Activated T-helper 1 cell treated with anti-CD3 and anti-CD28 coated beads, Interleukin-12 subunit alpha, Interleukin-12 subunit beta, Interleukin-2, Interleukin-4 antibody, amounts not matched to agents 30 ng/mL and 10 ng/mL and 1 ng/mL, durations not matched to agents 14 hours and 24 hours and 36 hours (primary cell): ENCODE data around the gene MPL. TPM values are rescaled to one million over a fixed set of nuclear protein-coding genes. Genes with fewer than 3 reads are reported as not detected.
"Not testable (repeated sequence)": the region's sequence is repeated elsewhere in the genome, so short reads cannot be mapped to it uniquely, and the experiment has no call there.

Source experiments
- DNase-seq: peaks from one replicate; pipeline ENCODE4 v3.0.0; 2021; ENCODE audit warnings: low spot score
- H3K27ac Mint-ChIP-seq: one replicate; pipeline ENCODE4 v1.8.0; 2021; ENCODE audit warnings: mild to moderate bottlenecking, mixed read lengths
- H3K27me3 Mint-ChIP-seq: one replicate; pipeline ENCODE4 v1.8.0; 2022; ENCODE audit warnings: mild to moderate bottlenecking, moderate library complexity, mixed read lengths; ENCODE audit not compliant: insufficient read depth
- H3K36me3 Mint-ChIP-seq: one replicate; pipeline ENCODE4 v1.8.0; 2021; ENCODE audit warnings: low read depth, mixed read lengths
- H3K4me1 Mint-ChIP-seq: one replicate; pipeline ENCODE4 v1.8.0; 2021; ENCODE audit warnings: low read depth, mixed read lengths
- H3K4me3 Mint-ChIP-seq: one replicate; pipeline ENCODE4 v1.8.0; 2021; ENCODE audit warnings: mild to moderate bottlenecking, moderate library complexity, mixed read lengths
- H3K9me3 Mint-ChIP-seq: one replicate; pipeline ENCODE4 v1.8.0; 2021; ENCODE audit warnings: mixed read lengths
- intact Hi-C: fragments of 100-400 bp; cut with micrococcal nuclease; formaldehyde crosslinking; loops from one replicate; pipeline ENCODE4 v1.15.1; 2024
- total RNA-seq: library from RNA; stranded (reverse); gene quantifications from 2 replicates; pipeline ENCODE4 v1.2.3, GENCODE V29; 2022

MPL gene
- total RNA-seq, 1 donor from 2014 or later, result not detected

DNA sequence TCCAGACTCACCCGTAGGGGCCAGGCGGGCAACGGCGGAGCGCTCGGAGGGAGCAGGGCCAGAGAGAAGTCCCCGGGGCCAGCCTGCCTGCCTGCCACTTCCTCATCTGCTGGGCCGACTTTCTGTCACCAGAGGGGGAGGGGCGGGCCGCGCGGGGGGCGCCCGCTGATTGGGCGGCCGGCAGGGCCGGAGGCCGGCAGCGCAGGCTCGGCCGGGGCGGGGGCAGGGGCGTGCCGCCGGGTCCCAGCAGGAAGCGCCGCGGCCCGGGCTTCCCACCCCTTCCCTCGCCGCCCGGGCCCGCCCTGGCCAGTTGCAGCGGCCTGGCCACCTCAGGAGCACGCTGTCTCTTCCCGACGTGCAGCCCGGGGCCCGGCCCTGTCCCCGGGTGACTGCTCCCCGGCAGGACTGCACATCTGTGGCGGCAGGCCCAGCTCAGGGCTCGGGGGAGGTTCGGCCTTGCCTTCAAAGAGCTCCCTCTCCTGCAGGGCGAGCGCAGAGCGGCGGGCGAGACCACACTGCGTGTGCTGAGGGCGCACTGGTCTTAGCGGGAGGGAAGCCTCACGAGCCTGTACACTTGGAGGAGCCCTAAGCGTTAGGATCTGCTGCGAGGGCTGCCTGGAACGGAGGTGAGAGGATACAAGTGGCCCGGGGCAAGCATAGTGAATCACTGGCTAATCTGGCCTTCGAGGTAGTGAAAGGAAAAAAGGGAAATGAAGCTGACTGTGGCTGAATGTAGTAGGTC is 30.5 kb downstream of the MPL start, which contains the start of gene ELOVL1:
Gene ELOVL1, minus strand, starts transcription at position 108 of the 742 bp plus-strand sequence. CDS start 2,402 bp downstream, outside the sequence.
- Mint-ChIP-seq H3K36me3 (peaks cover 33% of the 10 kb centered on the region), H3K4me3 (peak within 1 kb of the TSS; percentile 92), H3K9me3 (no peaks in the 10 kb centered on the region), H3K4me1 (peaks cover 43% of the 10 kb centered on the region), H3K27me3 (no peaks in the 10 kb centered on the region), H3K27ac (peak within 1 kb of the TSS; percentile 86)
- DNase-seq, result peak; percentile 85
- intact Hi-C loops, result loop anchor here (1.0 to 10.0 kb wide), 13 partner anchors 10 to 686 kb away; partner anchors contain the start of genes ATP6V0B, B4GALT2, CDC20 and CFAP57

DNA sequence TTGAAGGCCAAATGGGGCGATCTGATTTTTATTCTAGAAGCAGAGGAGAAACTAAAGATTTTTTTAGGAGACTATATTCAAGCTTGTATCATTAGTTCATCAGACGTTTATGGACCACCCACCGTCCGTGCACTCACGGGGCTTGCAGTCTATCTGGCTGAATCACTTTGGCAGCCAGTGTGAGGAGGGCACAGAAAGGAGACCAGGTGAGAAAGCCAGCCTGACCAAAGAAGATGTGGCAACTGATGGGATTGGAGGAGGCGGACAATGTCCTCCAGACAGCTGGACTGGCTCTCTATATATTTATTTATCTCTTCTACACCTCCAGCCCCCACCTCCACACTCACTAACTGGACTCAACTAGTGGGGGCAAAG is 31.0 kb downstream of the MPL start:
- H3K27ac Mint-ChIP-seq, result peak overlapping the region; percentile 85
- peak overlapping the region; percentile 88 for H3K4me3 Mint-ChIP-seq
- DNase-seq, result no peak

DNA sequence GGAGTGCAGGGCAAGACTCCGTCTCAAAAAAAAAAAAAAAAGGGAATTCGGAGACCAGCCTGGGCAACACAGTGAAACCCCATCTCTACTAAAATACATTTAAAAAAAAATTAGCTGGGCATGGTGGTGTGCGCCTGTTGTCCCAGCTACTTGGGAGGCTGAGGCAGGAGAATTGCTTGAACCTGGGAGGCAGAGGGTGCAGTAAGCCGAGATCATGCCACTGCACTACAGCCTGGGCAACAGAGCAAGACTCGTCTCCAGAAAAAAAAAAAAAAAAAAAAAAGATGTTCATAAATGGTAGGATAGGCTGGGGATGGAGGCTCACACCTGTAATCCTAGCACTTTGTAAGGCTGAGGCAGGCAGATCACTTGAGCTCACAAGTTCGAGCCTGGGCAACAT is 32.2 kb downstream of the MPL start:
- Mint-ChIP-seq H3K4me1 (peaks cover 30% of the 10 kb centered on the region), H3K4me3 (peak overlapping the region; percentile 16), H3K36me3 (peaks cover 17% of the 10 kb centered on the region)
- H3K27ac Mint-ChIP-seq, H3K9me3 Mint-ChIP-seq, DNase-seq, H3K27me3 Mint-ChIP-seq: not testable (repeated sequence)
- intact Hi-C loops, result loop anchor here (5.0 to 10.0 kb wide), 6 partner anchors 97 to 687 kb away; partner anchors contain the start of genes ATP6V0B, B4GALT2, DPH2 and ST3GAL3

More for the DNA sequence above, 31.0 kb downstream of the MPL start:
- Mint-ChIP-seq H3K27me3 (no peaks in the 10 kb centered on the region), H3K36me3 (peaks cover 27% of the 10 kb centered on the region), H3K9me3 (no peaks in the 10 kb centered on the region), H3K4me1 (peaks cover 39% of the 10 kb centered on the region)
- intact Hi-C loops, result loop anchor here (1.0 to 10.0 kb wide), 13 partner anchors 10 to 686 kb away; partner anchors contain the start of genes ATP6V0B, B4GALT2, CDC20 and CFAP57

DNA sequence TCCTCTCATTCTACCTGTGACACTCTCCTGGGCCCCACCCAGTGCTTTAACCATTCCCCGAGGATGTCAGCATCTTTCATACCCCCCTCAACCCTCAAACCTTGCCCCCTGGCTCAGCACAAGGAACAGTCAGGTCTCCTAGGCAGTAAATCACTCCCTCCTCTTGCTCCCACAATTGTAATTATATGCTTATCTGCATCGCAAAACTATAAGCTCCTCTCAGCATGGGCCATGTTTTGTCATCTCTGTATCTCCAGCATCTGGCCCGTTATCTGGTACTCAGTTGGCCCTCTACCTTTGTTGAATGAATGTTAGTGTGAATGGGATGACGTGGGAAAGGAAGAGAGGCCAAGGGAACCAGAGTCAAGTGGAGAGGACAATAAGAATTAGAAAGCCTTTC is 32.9 kb downstream of the MPL start:
- peak overlapping the region; percentile 24 for H3K4me3 Mint-ChIP-seq
- peaks cover 10% of the 10 kb centered on the region for H3K36me3 Mint-ChIP-seq
- H3K9me3 Mint-ChIP-seq, result no peaks in the 10 kb centered on the region
- no peak for DNase-seq
- intact Hi-C loops, result no loop called here
- no peaks in the 10 kb centered on the region for H3K27me3 Mint-ChIP-seq
- H3K27ac Mint-ChIP-seq, result no peak overlapping the region
- H3K4me1 Mint-ChIP-seq, result peaks cover 22% of the 10 kb centered on the region

DNA sequence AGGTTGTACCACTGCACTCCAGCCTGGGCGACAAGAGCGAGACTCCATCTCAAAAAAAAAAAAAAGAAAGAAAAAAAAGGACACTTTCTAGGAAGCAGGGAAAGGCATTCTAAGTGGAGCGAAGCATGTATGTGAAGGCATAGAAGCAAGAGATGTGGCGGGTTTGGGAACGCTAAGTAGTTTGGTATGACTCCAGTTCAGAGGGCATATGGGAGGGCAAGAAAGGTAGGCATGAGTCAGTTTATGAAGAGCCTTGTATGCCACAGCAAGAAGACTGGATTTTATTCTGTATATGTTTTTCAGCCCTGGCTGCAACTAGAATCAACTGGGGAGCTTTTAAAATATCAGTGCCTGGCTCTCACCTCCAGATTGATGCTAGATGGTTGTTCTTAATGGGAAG is 34.6 kb downstream of the MPL start:
- H3K4me1 Mint-ChIP-seq, result peaks cover 15% of the 10 kb centered on the region
- no peak overlapping the region for H3K27ac Mint-ChIP-seq
- peaks cover 8% of the 10 kb centered on the region for H3K36me3 Mint-ChIP-seq
- H3K4me3 Mint-ChIP-seq, result no peak overlapping the region
- no peaks in the 10 kb centered on the region for H3K27me3 Mint-ChIP-seq
- DNase-seq, result no peak
- H3K9me3 Mint-ChIP-seq, result no peaks in the 10 kb centered on the region
- intact Hi-C loops, result no loop called here

DNA sequence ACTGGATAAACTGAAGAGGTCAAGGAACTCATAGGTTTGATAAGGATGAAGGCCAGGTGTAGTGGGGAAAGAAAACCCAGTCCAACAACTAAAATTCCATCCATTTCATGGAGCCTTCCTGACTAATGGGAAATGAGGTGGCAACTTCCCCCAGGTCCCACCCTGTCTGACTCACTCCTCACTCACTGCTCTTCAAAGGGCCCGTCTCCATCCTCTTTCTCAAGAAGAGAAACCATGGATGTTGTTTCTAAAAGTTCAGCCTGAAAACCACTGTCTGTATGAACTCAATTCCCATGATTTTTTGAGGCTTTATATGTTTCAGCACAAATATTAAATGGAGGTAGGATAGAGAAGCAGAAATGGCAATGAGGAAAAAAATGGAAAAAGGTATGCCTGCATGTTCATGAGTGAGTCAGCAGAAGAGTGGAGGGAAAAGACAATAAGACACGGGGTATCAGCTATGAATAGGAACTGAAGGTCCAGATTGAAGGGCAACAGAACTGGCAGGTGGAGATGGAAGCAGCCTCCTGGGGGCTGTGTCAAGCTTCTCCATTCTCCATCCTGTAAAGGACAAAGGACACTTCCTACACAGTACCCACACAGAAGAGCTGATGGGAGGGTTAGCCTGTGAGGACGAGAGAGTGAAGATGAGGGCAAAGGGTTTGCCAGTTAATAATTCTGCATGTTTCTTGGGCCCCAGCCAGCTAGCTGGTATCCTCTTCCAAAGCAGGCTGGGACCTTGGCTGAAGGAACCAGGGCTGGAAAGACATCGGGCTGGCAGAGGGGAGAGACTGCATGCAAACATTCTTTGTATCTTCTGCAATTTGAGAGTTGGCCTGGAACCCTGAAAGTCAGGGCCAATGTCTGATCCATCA is 35.7 kb downstream of the MPL start:
- intact Hi-C loops, result no loop called here
- H3K9me3 Mint-ChIP-seq, result no peaks in the 10 kb centered on the region
- H3K27ac Mint-ChIP-seq, result no peak overlapping the region
- H3K4me3 Mint-ChIP-seq, result no peak overlapping the region
- H3K36me3 Mint-ChIP-seq, result peaks cover 9% of the 10 kb centered on the region
- H3K27me3 Mint-ChIP-seq, result no peaks in the 10 kb centered on the region
- DNase-seq, result no peak
- H3K4me1 Mint-ChIP-seq, result peaks cover 13% of the 10 kb centered on the region

DNA sequence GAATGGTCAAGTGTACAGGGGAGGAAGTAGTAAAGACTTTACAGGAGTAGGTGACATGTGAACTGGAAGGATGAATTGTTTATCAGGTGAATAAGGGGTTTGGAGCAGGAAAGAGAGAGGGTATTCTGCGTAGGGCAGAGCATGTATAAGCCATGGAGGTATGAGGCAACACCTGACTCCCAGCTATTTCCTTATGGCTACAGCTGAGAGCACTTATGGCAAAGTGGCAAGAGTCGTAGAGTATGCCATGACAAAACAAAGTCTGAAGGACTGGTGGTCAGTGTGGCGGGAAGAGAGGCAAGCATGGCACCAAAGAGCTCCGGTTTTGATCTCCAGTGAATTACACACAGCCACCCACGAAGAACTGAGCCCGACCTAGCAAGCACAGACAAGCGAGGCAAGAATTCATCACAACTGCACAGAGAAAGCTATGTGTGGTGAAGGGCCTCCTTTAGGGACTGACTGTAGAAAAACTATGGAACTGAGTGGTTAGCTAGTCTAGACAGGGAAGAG is 39.2 kb downstream of the MPL start:
- peaks cover 21% of the 10 kb centered on the region for H3K36me3 Mint-ChIP-seq
- intact Hi-C loops, result no loop called here
- no peak overlapping the region for H3K4me3 Mint-ChIP-seq
- no peak overlapping the region for H3K27ac Mint-ChIP-seq
- no peaks in the 10 kb centered on the region for H3K27me3 Mint-ChIP-seq
- no peaks in the 10 kb centered on the region for H3K9me3 Mint-ChIP-seq
- peaks cover 10% of the 10 kb centered on the region for H3K4me1 Mint-ChIP-seq
- DNase-seq, result no peak

DNA sequence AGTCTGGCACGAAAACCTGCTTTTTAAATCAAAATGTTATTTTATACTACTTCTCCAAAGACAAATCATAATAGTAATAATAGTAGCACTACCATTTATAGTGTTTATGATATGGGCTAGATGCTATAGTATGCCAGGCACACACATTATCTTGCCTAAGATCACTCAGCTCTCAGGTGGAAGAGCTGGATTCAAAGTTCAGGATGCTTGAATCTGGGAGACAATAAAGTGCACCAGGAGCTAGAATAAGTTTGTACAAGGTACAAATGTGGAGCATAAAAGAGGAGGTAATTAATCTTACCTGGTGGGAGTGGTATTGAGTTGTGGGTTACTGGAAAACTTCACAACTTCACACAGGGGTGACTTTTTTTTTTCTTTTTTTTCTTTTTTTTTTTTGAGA is 40.2 kb downstream of the MPL start:
- no peak overlapping the region for H3K4me3 Mint-ChIP-seq

DNA sequence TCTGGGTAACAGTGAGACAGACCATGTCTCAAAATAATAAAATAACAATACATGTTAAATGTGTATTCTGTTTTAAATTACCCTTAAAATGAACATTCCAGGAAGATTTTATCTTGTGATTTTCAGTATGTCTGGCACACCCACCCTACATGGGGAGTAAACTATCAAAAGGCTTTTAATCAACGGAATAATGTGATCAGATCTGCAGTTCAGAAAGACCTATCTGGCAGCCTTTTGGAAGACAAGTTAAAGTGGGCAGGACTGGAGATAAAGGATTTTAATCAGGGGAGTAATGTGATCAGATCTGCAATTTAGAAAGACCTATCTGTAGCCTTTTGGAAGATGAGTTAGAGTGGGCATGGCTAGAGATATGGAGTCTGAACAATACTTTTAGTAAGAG is 41.9 kb downstream of the MPL start:
- Mint-ChIP-seq H3K27me3 (no peaks in the 10 kb centered on the region), H3K4me1 (peaks cover 10% of the 10 kb centered on the region), H3K36me3 (peaks cover 42% of the 10 kb centered on the region), H3K9me3 (no peaks in the 10 kb centered on the region), H3K4me3 (no peak overlapping the region), H3K27ac (no peak overlapping the region)
- intact Hi-C loops, result no loop called here
- DNase-seq, result no peak

More for the DNA sequence above, 40.2 kb downstream of the MPL start:
- Mint-ChIP-seq H3K4me1 (peaks cover 10% of the 10 kb centered on the region), H3K9me3 (no peaks in the 10 kb centered on the region), H3K27ac (no peak overlapping the region), H3K27me3 (no peaks in the 10 kb centered on the region), H3K36me3 (peaks cover 29% of the 10 kb centered on the region)
- intact Hi-C loops, result no loop called here
- no peak for DNase-seq

DNA sequence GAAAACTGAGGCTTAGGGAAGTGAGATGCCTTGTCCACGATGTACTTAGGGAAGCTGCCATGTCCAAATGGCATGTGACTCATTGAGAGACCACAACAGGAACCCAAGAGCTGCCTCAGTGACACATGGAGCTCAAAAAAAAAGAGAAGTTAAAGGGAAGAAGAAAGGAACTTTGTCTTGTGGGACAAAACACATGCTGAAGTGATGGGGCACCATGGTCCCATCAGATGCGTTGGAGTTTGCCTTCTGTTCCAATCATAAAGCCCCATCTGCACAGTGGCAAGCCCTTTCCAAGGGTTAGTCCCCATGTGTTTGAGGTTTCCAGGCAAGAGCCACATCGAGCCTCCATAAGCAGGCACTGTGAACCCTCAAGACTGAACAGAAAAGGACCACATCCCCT is 44.0 kb downstream of the MPL start:
- peak overlapping the region; percentile 24 for H3K27ac Mint-ChIP-seq
- peaks cover 56% of the 10 kb centered on the region for H3K36me3 Mint-ChIP-seq
- no peak overlapping the region for H3K4me3 Mint-ChIP-seq
- intact Hi-C loops, result no loop called here
- H3K27me3 Mint-ChIP-seq, result no peaks in the 10 kb centered on the region
- DNase-seq, result no peak
- peaks cover 10% of the 10 kb centered on the region for H3K4me1 Mint-ChIP-seq
- H3K9me3 Mint-ChIP-seq, result no peaks in the 10 kb centered on the region

DNA sequence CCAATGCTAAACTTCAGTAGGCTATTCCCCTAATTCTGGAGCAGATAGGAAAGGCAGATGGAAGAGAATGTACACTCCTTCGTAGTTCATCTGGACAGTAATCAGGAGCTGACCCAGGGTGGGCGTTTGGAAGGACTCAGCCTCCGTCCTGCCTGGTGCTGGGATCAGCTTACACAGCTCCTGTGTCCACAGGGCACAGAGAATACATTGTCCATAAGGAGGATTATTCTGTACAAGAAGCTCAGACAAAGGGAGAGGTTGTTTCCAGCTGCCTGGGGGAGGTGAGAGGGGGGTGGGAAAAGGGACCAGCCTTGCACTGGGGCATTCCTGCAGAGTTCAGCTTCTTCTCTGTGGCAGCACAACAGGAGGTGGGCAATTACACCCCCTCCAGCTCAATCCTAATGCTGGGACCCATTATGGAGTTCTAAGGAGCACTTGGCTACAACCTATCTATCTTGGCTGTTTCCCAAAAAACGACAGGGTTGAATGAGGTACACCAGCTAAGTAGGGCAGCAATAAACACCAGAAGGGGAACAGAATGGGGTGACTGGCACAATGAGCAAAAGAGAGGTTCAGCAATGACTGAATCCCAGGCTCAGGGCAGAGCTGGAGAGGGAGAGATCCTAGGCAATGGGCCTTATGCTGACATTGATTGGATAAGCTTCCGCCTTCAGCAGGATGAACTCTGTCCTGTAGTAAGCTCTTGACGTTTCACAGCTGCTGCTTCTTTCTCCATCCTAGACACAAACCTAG is 44.6 kb downstream of the MPL start:
- intact Hi-C loops, result no loop called here
- H3K9me3 Mint-ChIP-seq, result no peaks in the 10 kb centered on the region
- H3K36me3 Mint-ChIP-seq, result peaks cover 60% of the 10 kb centered on the region
- H3K4me3 Mint-ChIP-seq, result no peak overlapping the region
- peak overlapping the region; percentile 27 for H3K27ac Mint-ChIP-seq
- peaks cover 10% of the 10 kb centered on the region for H3K4me1 Mint-ChIP-seq
- no peaks in the 10 kb centered on the region for H3K27me3 Mint-ChIP-seq
- DNase-seq, result no peak

DNA sequence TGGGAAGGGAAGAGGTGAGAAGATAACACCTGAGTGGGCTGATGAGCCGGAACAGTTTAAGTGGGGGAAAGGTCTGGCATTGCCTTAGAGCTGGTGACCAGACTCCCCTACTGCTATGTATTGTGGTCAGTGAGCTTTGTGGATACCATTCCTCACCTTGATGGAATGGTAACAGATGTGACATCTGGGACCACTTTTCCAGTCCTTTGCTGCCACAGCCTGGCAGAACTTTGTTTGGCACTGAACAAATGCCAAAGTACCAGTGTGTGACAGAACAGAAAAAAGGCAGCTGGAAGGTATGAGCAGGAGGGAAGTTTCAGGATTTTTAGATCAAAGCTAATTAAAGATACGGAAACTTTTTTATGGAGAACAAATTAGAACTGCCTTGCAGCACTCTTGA is 45.8 kb downstream of the MPL start:
- no peak overlapping the region for H3K27ac Mint-ChIP-seq
- intact Hi-C loops, result no loop called here

More for the DNA sequence above, 45.8 kb downstream of the MPL start:
- peaks cover 59% of the 10 kb centered on the region for H3K36me3 Mint-ChIP-seq
- H3K27me3 Mint-ChIP-seq, result no peaks in the 10 kb centered on the region
- no peak for DNase-seq
- no peaks in the 10 kb centered on the region for H3K9me3 Mint-ChIP-seq
- H3K4me3 Mint-ChIP-seq, result no peak overlapping the region
- peaks cover 22% of the 10 kb centered on the region for H3K4me1 Mint-ChIP-seq
